ENCODE results near the gene MCOLN1. TPM values are rescaled to one million over a fixed set of nuclear protein-coding genes. Genes with fewer than 3 reads are reported as not detected.

MCOLN1 gene
- total RNA-seq, 1 donor from 2014 or later: 39.8 TPM

- no peaks in the 10 kb centered on the region for H3K4me1 Mint-ChIP-seq (ENCODE audit: low read depth, unreplicated experiment)
- H3K36me3 Mint-ChIP-seq (ENCODE audit: unreplicated experiment): peaks cover 5% of the 10 kb centered on the region
- H3K27me3 Mint-ChIP-seq (ENCODE audit: unreplicated experiment): peaks cover 9% of the 10 kb centered on the region
- TF ChIP-seq CTCF (IDR thresholded peaks at IDR 0.05; ENCODE audit: partially characterized antibody, unreplicated experiment): no peak
- H3K27ac Mint-ChIP-seq (ENCODE audit: unreplicated experiment): peak overlapping the region; percentile 60
- DNase-seq: peak; percentile 87
- H3K9me3 Mint-ChIP-seq (ENCODE audit: unreplicated experiment): no peaks in the 10 kb centered on the region
- peak overlapping the region; percentile 82 for H3K4me3 Mint-ChIP-seq (ENCODE audit: unreplicated experiment)
Observed at GRCh38 chr19:7550987-7551761, 28.8 kb downstream of the MCOLN1 start.

- H3K9me3 Mint-ChIP-seq (ENCODE audit: unreplicated experiment): no peaks in the 10 kb centered on the region
- H3K27me3 Mint-ChIP-seq (ENCODE audit: unreplicated experiment): peaks cover 9% of the 10 kb centered on the region
- DNase-seq: no peak
- H3K36me3 Mint-ChIP-seq (ENCODE audit: unreplicated experiment): peaks cover 6% of the 10 kb centered on the region
- TF ChIP-seq CTCF (IDR thresholded peaks at IDR 0.05; ENCODE audit: partially characterized antibody, unreplicated experiment): no peak
- no peaks in the 10 kb centered on the region for H3K4me1 Mint-ChIP-seq (ENCODE audit: low read depth, unreplicated experiment)
- H3K4me3 Mint-ChIP-seq (ENCODE audit: unreplicated experiment): no peak overlapping the region
- H3K27ac Mint-ChIP-seq (ENCODE audit: unreplicated experiment): no peak overlapping the region
Observed at GRCh38 chr19:7552781-7553180, 30.4 kb downstream of the MCOLN1 start.

- DNase-seq: no peak
- no peak overlapping the region for H3K27ac Mint-ChIP-seq (ENCODE audit: unreplicated experiment)
- no peak overlapping the region for H3K4me3 Mint-ChIP-seq (ENCODE audit: unreplicated experiment)
- H3K4me1 Mint-ChIP-seq (ENCODE audit: low read depth, unreplicated experiment): no peaks in the 10 kb centered on the region
- H3K9me3 Mint-ChIP-seq (ENCODE audit: unreplicated experiment): no peaks in the 10 kb centered on the region
- no peak for TF ChIP-seq CTCF (IDR thresholded peaks at IDR 0.05; ENCODE audit: partially characterized antibody, unreplicated experiment)
- H3K36me3 Mint-ChIP-seq (ENCODE audit: unreplicated experiment): peaks cover 9% of the 10 kb centered on the region
- H3K27me3 Mint-ChIP-seq (ENCODE audit: unreplicated experiment): peaks cover 9% of the 10 kb centered on the region
Observed at GRCh38 chr19:7554565-7554964, 32.1 kb downstream of the MCOLN1 start.

GRCh38 chr19:7554990-7555864 lies 32.8 kb downstream of the MCOLN1 start:
- Mint-ChIP-seq H3K9me3 (ENCODE audit: unreplicated experiment) (no peaks in the 10 kb centered on the region), H3K27me3 (ENCODE audit: unreplicated experiment) (peaks cover 7% of the 10 kb centered on the region), H3K27ac (ENCODE audit: unreplicated experiment) (no peak overlapping the region), H3K4me1 (ENCODE audit: low read depth, unreplicated experiment) (no peaks in the 10 kb centered on the region), H3K36me3 (ENCODE audit: unreplicated experiment) (peaks cover 11% of the 10 kb centered on the region), H3K4me3 (ENCODE audit: unreplicated experiment) (no peak overlapping the region)
- TF ChIP-seq CTCF (IDR thresholded peaks at IDR 0.05; ENCODE audit: partially characterized antibody, unreplicated experiment): no peak
- peak; percentile 62 for DNase-seq

Measured in glutamatergic neuron (in vitro differentiated cells).